GM12891 (cell line): ENCODE measurements around the gene ERGIC1.

Experiments used
- POLR2A ChIP-seq: IDR thresholded peaks from 2 replicates; pipeline ENCODE4 v1.6.1; 2011; ENCODE audit warnings: low read depth, low read length, control low read depth
- POLR2AphosphoS5 ChIP-seq: IDR thresholded peaks from 2 replicates; pipeline ENCODE4 v1.6.1; 2011; ENCODE audit warnings: low read depth, low read length, control low read depth
- SPI1 ChIP-seq: IDR thresholded peaks from 2 replicates; pipeline ENCODE4 v1.6.1; 2011; ENCODE audit warnings: low read depth, low read length, control low read depth
- TAF1 ChIP-seq: IDR thresholded peaks from 2 replicates; pipeline ENCODE4 v1.6.1; 2011; ENCODE audit warnings: low read depth, low read length, control low read depth

GRCh38 chr5:172834415-172835289 lies 601 bp downstream of the ERGIC1 start:
- TF ChIP-seq TAF1 (no peak), POLR2AphosphoS5 (no peak), POLR2A (no peak), SPI1 (no peak)
